ENCODE measurements around the gene FAAP100.

Gene FAAP100

GRCh38 chr17:81566461-81567126 is 14.4 kb upstream of the FAAP100 start:
- Mint-ChIP-seq H3K9me3 (no peaks in the 10 kb centered on the region), H3K4me3 (no peak overlapping the region), H3K4me1 (no peaks in the 10 kb centered on the region), H3K27me3 (no peaks in the 10 kb centered on the region), H3K27ac (peak overlapping the region in 1 of 2 donors; percentile 67)
- ATAC-seq = no peak
- no peak for DNase-seq

- DNase-seq = no peak
- no peak overlapping the region for H3K27ac Mint-ChIP-seq
Measured at GRCh38 chr17:81565231-81565630, 13.1 kb upstream of the FAAP100 start.

DNA sequence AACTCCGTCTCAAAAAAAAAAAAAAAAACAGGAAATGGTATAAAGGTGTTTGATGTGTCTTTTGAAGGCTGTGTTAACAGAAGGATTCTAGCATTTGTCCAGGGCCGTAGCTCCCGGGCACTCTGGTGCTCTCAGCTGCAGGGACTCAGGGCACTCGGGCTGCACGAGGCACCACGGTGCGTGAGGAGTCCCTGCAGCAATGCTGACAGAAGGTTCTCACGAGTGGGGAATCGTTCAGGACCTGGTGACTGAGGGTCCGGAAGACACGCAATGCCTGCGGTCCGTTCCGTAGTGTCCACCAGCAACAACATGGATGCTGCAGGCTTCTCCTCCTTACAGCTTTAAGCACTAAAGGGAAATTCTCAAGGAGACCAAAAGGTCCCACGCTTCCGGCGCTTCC is 12.6 kb upstream of the FAAP100 start:
- Mint-ChIP-seq H3K4me3 (no peak overlapping the region), H3K27me3 (no peaks in the 10 kb centered on the region)
- no peak for DNase-seq

More at GRCh38 chr17:81565231-81565630, 13.1 kb upstream of the FAAP100 start:
- no peak overlapping the region for H3K4me3 Mint-ChIP-seq
- no peaks in the 10 kb centered on the region for H3K27me3 Mint-ChIP-seq
- H3K4me1 Mint-ChIP-seq = no peaks in the 10 kb centered on the region
- no peak for ATAC-seq
- H3K9me3 Mint-ChIP-seq = no peaks in the 10 kb centered on the region

DNA sequence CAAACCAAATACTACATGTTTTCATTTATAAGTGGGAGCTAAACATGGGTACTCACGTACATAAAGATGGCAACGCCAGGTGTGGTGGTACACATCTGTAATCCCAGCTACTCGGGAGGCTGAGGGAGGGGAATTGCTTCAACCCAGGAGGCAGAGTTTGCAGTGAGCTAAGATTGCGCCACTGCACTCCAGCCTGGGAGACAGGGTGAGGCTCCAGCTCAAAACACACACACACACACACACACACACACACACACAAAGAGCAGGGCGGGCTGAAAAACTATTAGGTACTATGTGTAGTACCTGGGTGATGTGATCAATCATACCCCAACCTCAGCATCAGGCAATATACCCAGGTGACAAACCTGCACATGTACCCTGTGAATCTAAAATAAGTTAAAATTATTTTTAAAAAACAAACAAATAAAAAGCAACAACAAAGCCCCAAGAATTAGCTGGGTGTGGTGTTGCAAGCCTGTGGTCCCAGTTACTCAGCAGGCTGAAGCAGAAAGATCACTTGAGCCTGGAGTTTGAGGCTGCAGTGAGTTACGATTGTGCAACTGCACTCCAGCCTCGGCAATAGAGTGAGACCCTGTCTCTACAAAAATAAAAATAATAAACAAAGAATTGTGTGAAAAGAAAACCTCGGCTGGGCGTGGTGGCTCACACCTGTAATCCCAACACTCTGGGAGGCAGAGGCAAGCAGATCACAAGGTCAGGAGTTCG is 11.9 kb upstream of the FAAP100 start:
- DNase-seq = no peak
- no peak for ATAC-seq
- no peaks in the 10 kb centered on the region for H3K9me3 Mint-ChIP-seq
- H3K27ac Mint-ChIP-seq = no peak overlapping the region
- H3K4me3 Mint-ChIP-seq = no peak overlapping the region
- no peaks in the 10 kb centered on the region for H3K4me1 Mint-ChIP-seq
- H3K27me3 Mint-ChIP-seq = no peaks in the 10 kb centered on the region

More for the DNA sequence above, 12.6 kb upstream of the FAAP100 start:
- no peaks in the 10 kb centered on the region for H3K9me3 Mint-ChIP-seq
- peak overlapping the region in 1 of 2 donors; percentile 48 for H3K27ac Mint-ChIP-seq
- no peak for ATAC-seq
- no peaks in the 10 kb centered on the region for H3K4me1 Mint-ChIP-seq

DNA sequence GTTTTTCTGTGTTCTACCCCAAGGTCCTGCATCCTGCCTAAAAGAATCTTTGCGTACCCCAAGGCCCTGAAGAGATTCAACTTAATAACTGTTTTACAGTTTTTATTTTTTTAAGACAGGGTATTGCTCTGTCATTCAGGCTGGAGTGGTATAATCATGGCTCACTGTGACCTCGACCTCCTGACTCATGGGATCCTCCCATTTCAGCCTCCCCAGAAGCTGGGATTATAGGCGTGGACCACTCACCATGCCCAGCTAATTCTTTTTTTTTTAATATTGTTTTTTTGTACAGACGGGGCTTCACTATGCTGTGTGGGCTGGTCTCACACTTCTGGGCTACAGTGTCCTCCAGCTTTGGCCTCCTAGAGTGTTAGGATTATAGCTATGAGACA is 9.3 kb upstream of the FAAP100 start:
- ATAC-seq = no peak
- no peak overlapping the region for H3K4me3 Mint-ChIP-seq
- H3K4me1 Mint-ChIP-seq = no peaks in the 10 kb centered on the region
- no peak overlapping the region for H3K27ac Mint-ChIP-seq
- no peak for DNase-seq
- no peaks in the 10 kb centered on the region for H3K27me3 Mint-ChIP-seq
- no peaks in the 10 kb centered on the region for H3K9me3 Mint-ChIP-seq

DNA sequence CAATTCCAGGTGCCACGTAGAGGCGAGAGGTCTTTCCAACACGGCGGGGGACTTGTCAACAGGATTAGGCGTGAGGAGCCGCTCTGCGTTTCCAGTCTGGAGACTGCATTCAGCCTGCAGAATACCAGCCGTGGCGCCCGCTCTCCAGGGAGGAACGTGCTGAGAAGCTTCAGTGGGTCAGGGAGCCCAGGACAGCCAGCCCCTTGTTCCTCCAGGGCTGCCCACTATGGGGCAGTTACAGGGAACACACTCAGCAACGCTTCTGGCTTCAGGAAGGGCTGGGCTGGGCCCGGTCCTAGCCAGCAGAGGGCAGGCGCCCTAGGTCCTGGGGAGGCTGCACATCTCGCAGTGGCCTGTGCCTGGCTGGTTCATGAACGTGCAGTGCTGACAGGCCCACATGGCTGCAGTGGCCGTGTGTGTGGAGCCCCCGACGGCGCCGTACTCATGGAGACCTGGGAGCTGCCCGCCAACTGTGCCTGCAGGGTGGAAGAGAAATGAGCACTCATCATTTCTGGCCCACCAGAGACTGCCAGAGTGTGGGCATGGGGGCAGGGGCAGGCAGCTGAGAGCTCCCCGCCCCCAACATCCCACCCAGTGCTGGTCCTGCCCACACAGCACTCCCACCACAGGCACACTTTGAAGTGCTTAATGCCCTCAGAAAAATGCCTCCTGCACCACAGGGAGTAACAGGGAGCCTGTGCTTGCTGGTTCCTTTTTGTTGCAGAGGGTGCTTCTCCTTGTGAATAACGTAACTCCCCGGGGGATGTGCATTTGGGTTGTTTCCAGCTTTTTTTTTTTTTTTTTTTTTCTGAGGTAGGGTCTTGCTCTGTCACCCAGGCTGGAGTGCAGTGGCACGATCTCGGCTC is 7.0 kb upstream of the FAAP100 start:
- Mint-ChIP-seq H3K9me3 (no peaks in the 10 kb centered on the region), H3K4me1 (peaks cover 4% of the 10 kb centered on the region), H3K4me3 (no peak overlapping the region), H3K27ac (no peak overlapping the region), H3K27me3 (no peaks in the 10 kb centered on the region)
- DNase-seq = no peak
- ATAC-seq = peak; percentile 32

- Mint-ChIP-seq H3K27ac (no peak overlapping the region), H3K4me1 (peaks cover 15% of the 10 kb centered on the region), H3K4me3 (no peak overlapping the region), H3K27me3 (no peaks in the 10 kb centered on the region), H3K9me3 (no peaks in the 10 kb centered on the region)
- DNase-seq (no peak), ATAC-seq (no peak)
Measured at GRCh38 chr17:81558115-81558468, 5.9 kb upstream of the FAAP100 start.

DNA sequence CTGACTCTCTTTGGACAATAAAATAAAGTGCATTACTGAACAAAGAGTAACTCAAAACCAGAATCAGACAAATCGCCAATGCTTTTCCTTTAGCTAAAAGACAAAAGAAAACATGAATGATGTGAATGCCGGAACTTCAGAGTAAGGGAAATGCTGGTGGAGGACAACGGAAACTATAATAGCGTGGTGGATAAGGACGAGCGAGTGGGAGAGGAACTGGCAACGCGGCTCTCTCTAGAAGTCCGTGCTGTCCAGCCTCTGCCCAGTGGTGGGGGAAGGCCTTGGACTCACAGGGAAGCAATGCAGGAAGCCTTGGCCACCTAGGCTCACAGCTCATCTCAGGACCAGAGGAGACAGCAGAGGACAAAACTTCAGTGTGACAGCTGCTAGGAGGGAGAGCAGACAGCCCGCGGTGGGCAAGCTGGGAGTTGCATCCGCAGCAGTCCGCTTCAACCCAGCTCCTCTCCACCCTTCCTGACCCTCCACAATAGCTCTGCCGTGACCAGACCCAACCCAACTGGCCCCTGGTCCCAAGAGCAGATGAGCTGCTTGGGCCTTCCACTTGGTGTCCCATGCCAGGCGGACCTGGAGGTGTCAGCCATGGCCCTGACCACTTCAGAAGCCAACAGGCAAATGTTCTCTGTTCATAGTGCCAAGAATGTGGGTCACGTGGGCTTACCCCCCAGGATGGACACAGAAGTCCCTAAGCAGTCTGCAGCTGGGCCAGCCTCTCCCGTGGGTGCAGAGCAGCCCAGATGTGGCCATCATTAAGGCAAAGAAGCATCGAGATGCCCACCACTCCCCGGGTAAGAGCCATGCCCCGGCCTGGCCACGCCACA is 5.3 kb upstream of the FAAP100 start:
- Mint-ChIP-seq H3K4me1 (peaks cover 15% of the 10 kb centered on the region), H3K27ac (no peak overlapping the region), H3K4me3 (no peak overlapping the region), H3K27me3 (no peaks in the 10 kb centered on the region), H3K9me3 (no peaks in the 10 kb centered on the region)
- ATAC-seq = no peak
- no peak for DNase-seq

- ATAC-seq = no peak
Measured at GRCh38 chr17:81556863-81557262, 4.7 kb upstream of the FAAP100 start.

DNA sequence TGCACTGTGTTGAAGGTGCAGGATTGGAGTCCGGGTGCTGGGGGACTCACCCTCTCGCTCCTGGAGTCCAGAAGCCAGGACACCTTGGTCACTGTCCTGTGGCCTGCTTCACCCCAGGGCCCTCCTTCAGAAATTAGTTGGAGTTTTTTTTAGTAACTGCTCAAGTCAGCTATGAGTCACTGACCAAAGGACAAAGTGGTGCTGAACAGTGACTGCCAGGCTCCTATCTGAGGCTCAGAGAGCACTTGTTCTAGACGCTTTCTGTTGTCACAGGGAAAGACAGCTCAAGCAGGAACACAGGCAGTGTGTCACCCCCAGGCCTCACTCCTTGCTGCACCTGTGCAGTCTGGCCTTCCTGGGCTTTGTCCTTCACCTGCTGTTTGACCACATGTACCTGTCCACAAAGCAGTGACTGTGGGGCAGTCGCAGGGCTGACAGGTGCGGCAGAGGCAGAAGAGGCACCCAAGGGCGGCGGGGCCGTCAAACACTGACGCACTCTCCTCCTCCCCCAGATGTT is 4.1 kb upstream of the FAAP100 start:
- Mint-ChIP-seq H3K9me3 (no peaks in the 10 kb centered on the region), H3K27ac (no peak overlapping the region), H3K4me3 (no peak overlapping the region), H3K4me1 (peaks cover 21% of the 10 kb centered on the region), H3K27me3 (no peaks in the 10 kb centered on the region)
- no peak for DNase-seq
- ATAC-seq = no peak

More at GRCh38 chr17:81556863-81557262, 4.7 kb upstream of the FAAP100 start:
- Mint-ChIP-seq H3K9me3 (no peaks in the 10 kb centered on the region), H3K4me3 (no peak overlapping the region), H3K27ac (no peak overlapping the region), H3K4me1 (peaks cover 15% of the 10 kb centered on the region), H3K27me3 (no peaks in the 10 kb centered on the region)
- no peak for DNase-seq

DNA sequence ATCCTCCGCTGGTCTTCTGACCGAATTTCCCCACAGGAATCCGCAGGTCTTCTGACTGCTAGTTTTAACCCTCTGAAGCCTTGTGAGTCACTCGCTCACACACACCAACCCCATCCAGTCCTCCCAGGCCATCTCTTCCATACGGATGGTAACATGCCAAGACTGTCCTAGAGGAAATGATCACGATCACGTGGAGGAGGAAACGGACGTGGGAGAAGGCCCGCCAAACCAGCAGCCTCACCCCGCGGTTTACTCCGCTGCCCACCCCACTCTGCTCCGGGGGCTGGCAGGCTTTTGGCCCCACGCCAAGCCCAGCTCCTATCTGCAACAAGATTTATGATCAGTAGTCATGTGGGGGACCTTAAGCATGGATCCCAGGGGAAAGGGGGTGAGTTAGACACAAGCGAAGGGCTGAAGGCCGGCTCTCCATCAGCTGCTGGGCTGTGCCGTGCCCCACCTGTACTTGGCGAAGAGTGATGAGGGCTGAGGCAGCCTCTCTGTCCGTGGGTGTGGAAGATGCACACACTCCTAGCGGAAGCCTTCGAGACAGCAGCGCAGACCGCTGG is 1.5 kb upstream of the FAAP100 start:
- ATAC-seq = peak; percentile 7
- Mint-ChIP-seq H3K4me1 (peaks cover 44% of the 10 kb centered on the region), H3K4me3 (peak overlapping the region; percentile 96 to 98), H3K27me3 (no peaks in the 10 kb centered on the region), H3K27ac (peak overlapping the region; percentile 74), H3K9me3 (no peaks in the 10 kb centered on the region)
- DNase-seq = no peak

GRCh38 chr17:81553018-81553615 is 964 bp upstream of the FAAP100 start:
- no peaks in the 10 kb centered on the region for H3K9me3 Mint-ChIP-seq
- no peaks in the 10 kb centered on the region for H3K27me3 Mint-ChIP-seq
- peak overlapping the region; percentile 74 to 95 for H3K27ac Mint-ChIP-seq
- DNase-seq (peak; percentile 72 to 73), ATAC-seq (peak; percentile 79)
- peak overlapping the region; percentile 96 to 98 for H3K4me3 Mint-ChIP-seq
- H3K4me1 Mint-ChIP-seq = peaks cover 44% of the 10 kb centered on the region

GRCh38 chr17:81551458-81552243 is 502 bp downstream of the FAAP100 start:
- peaks cover 44% of the 10 kb centered on the region for H3K4me1 Mint-ChIP-seq
- no peaks in the 10 kb centered on the region for H3K9me3 Mint-ChIP-seq
- H3K27ac Mint-ChIP-seq = peak overlapping the region; percentile 46 to 93
- H3K27me3 Mint-ChIP-seq = no peaks in the 10 kb centered on the region
- DNase-seq = no peak
- no peak for ATAC-seq
- peak overlapping the region; percentile 96 to 98 for H3K4me3 Mint-ChIP-seq
